Prostate gland (tissue), 2 donors: ENCODE data around the gene CBR3. TPM values are rescaled to one million over a fixed set of nuclear protein-coding genes. Genes with fewer than 3 reads are reported as not detected.

Experiments
- DNase-seq: peaks from one replicate; pipeline ENCODE4 v3.0.0-alpha.2; 2019; ENCODE audit warnings: low spot score
- H3K27ac ChIP-seq, 2 donors: fragments of 200-600 bp; sonication (generic); 2 replicates each; pipeline ENCODE4 v1.5.1; 2017 to 2019
- H3K27me3 ChIP-seq: fragments of 200-600 bp; sonication (generic); replicated peaks from 2 replicates; pipeline ENCODE4 v1.5.1; 2019; ENCODE audit not compliant: insufficient read depth
- H3K36me3 ChIP-seq, 2 donors: fragments of 200-600 bp; sonication (generic); 1 replicate in 1 of 2; 2 replicates in 1 of 2; pipeline versions ENCODE4 v1.5.1 to v1.8.1; 2017 to 2019
- H3K4me1 ChIP-seq: fragments of 200-600 bp; sonication (generic); replicated peaks from 2 replicates; pipeline ENCODE4 v1.5.1; 2019
- H3K4me3 ChIP-seq, 2 donors: fragments of 200-600 bp; sonication (generic); 2 replicates each; pipeline ENCODE4 v1.5.1; 2017 to 2019
- H3K9me3 ChIP-seq: fragments of 200-600 bp; sonication (generic); 2 replicates; pipeline ENCODE4 v1.5.1; 2017
- POLR2A ChIP-seq: fragments of 450-650 bp; IDR thresholded peaks from one replicate; pipeline ENCODE4 v1.6.1; 2016; ENCODE audit warnings: antibody characterized with exemption, mild to moderate bottlenecking
- POLR2AphosphoS5 ChIP-seq: sonication (generic); formaldehyde crosslinking; IDR thresholded peaks from one replicate; pipeline ENCODE4 v1.6.1; 2017; ENCODE audit warnings: antibody characterized with exemption
- WGBS: methylation state at CpG from one replicate; pipeline ENCODE4 v1.1.5; 2018; 5-methylcytosine and 5-hydroxymethylcytosine counted together
- intact Hi-C: fragments of 100-400 bp; cut with DNase I; formaldehyde crosslinking; loops from one replicate; pipeline ENCODE4 v1.14.2; 2022
- total RNA-seq, 2 donors: library from RNA; depleted of rRNA; stranded (reverse); fragments of >200 nt; gene quantifications; one replicate each; pipeline ENCODE4 v1.1.0, GENCODE V29; 2016
- TF ChIP-seq, protein P1 (sequence below), 4 experiments: fragments of 200-600 bp in 2 of 4; fragments of 450-650 bp in 2 of 4; sonication (generic) in 2 of 4; IDR thresholded peaks; 1 replicate in 3 of 4; 2 replicates in 1 of 4; pipeline ENCODE4 v1.5.1; 2016 to 2019; ENCODE audit warnings: antibody characterized with exemption in 4 of 4, mild to moderate bottlenecking in 2 of 4, moderate library complexity in 2 of 4

CBR3 gene
- total RNA-seq, 2 donors from 2014 or later, result 18.5 to 41.2 TPM

DNA sequence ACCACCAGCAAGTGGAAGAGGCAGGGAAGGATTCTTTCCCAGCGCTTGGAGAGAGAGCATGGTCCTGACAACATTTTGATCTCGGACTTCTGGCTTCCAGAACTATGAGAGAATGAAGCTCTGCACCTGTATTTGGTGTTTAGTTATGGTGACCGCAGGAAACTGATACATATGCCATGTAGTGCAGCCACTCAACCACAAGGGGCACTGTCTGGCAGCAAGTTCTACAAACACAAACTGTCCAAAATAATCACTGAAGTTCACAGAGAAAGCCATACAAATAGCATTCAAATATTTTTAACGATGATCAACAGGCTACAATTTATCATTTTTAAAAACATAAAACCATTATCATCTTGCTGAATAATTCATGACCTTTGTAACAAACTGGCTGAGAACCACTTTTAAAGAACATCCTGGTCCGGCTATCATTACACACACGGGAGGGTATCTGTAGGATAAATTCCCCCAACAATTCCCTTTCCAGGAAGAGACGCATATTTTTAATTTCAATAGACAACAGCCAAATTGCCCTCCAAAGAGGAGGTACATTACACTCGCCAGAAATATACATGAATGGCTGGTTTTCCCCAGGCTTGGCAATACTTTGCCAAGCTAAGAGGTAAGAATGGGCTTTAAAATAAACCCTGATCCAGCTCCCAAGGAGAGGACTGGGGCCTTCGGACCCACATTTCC is 9.2 kb upstream of the CBR3 start:
- 17% methylated on average over 9 of the region's 9 CpGs for WGBS
- peaks cover 16% of the 10 kb centered on the region for H3K4me1 ChIP-seq
- peak; percentile 54 for DNase-seq

DNA sequence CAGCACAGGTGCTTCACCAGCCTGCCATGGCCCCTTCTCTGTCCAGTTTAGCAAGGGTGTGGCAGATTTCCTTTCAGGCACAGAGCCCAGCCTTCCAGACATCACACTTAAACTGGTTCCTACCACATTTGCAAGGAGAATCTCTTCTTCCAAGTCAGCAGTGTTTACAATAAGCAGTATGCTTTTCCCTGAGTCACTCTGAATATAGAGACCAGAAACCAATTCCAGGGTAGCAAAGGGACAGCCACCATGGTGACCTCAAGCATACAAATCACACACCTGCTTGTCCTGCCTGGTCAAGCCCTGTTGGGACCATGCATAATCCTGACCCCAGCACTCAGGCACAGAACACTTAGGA is 8.7 kb upstream of the CBR3 start:
- peak; percentile 79 for DNase-seq
- TF ChIP-seq POLR2A (no peak), POLR2AphosphoS5 (peak; percentile 92)
- intact Hi-C loops, result no loop called here

More for the DNA sequence above, 9.2 kb upstream of the CBR3 start:
- H3K4me3 ChIP-seq, result no peak overlapping the region
- TF ChIP-seq, protein P1, sequence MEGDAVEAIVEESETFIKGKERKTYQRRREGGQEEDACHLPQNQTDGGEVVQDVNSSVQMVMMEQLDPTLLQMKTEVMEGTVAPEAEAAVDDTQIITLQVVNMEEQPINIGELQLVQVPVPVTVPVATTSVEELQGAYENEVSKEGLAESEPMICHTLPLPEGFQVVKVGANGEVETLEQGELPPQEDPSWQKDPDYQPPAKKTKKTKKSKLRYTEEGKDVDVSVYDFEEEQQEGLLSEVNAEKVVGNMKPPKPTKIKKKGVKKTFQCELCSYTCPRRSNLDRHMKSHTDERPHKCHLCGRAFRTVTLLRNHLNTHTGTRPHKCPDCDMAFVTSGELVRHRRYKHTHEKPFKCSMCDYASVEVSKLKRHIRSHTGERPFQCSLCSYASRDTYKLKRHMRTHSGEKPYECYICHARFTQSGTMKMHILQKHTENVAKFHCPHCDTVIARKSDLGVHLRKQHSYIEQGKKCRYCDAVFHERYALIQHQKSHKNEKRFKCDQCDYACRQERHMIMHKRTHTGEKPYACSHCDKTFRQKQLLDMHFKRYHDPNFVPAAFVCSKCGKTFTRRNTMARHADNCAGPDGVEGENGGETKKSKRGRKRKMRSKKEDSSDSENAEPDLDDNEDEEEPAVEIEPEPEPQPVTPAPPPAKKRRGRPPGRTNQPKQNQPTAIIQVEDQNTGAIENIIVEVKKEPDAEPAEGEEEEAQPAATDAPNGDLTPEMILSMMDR (IDR thresholded peaks at IDR 0.05), result peak; percentile 80 to 88 (median 83)
- TF ChIP-seq POLR2AphosphoS5, result no peak
- intact Hi-C loops, result no loop called here
- H3K36me3 ChIP-seq, result no peaks in the 10 kb centered on the region
- peak overlapping the region; percentile 77 to 84 for H3K27ac ChIP-seq
- H3K9me3 ChIP-seq, result no peaks in the 10 kb centered on the region
- no peaks in the 10 kb centered on the region for H3K27me3 ChIP-seq

DNA sequence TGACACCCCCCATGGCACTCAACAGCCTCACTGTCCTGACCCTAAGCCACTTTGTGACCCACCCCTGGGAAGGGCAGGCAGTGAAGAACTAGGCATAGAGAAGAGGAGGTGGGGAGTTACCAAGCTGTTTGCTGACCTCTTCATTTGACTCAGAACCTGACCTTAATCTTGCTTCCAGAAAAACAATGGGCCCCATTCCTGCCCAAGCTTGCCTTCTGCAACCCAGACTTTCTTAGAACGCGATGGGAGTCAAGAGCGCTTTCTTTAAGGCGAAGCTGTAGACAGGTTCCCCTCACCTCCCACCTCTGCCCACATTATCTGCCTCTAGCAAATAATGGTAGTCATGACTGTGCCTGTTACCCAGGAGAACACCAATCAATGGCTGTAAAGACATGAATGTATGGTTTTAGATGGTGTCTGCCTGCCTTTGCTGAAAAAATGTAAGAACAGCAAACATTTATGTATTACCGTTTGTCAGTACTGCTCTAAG is 8.2 kb upstream of the CBR3 start:
- no peak overlapping the region for H3K4me3 ChIP-seq
- peaks cover 16% of the 10 kb centered on the region for H3K4me1 ChIP-seq
- H3K36me3 ChIP-seq, result no peaks in the 10 kb centered on the region
- no peak for DNase-seq
- peak overlapping the region; percentile 77 to 84 for H3K27ac ChIP-seq
- 59% methylated on average over 5 of the region's 5 CpGs for WGBS
- no peaks in the 10 kb centered on the region for H3K27me3 ChIP-seq
- intact Hi-C loops, result no loop called here
- no peak for TF ChIP-seq POLR2A
- TF ChIP-seq, protein P1 (IDR thresholded peaks at IDR 0.05), result no peak
- no peak for TF ChIP-seq POLR2AphosphoS5
- H3K9me3 ChIP-seq, result no peaks in the 10 kb centered on the region

More for the DNA sequence above, 8.7 kb upstream of the CBR3 start:
- Histone ChIP-seq H3K4me1 (peaks cover 16% of the 10 kb centered on the region), H3K27me3 (no peaks in the 10 kb centered on the region), H3K9me3 (no peaks in the 10 kb centered on the region), H3K27ac (peak overlapping the region; percentile 77 to 84), H3K36me3 (no peaks in the 10 kb centered on the region), H3K4me3 (no peak overlapping the region)

DNA sequence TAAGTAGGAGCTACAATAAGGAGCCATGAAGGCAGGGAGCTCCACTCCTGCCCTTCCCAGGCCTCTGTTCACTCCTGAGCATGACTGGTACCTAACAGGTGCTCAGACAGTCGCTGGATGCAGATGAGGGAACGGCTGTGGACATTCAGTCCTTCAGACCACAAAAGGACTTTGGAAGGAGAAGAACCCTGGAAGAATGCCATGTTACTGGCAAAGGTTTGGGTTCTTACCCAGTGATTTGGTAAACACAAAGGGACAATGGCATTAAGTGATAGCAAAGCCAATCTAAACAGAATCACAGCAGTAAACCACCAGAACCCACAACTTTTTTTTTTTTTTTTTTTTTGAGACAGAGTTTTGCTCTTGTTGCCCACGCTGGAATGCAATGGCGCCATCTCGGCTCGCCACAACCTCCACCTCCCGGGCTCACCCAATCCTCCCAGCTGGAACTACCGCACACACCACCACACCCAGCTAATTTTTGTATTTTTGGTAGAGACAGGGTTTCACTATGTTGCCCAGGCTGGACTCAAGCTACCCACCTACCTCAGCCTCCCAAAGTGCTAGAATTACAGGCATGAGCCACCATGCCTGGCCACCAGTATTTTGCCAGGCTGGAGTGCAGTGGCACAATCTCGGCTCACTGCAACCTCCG is 7.5 kb upstream of the CBR3 start:
- Histone ChIP-seq H3K27me3 (no peaks in the 10 kb centered on the region), H3K4me1 (peaks cover 16% of the 10 kb centered on the region), H3K4me3 (no peak overlapping the region), H3K27ac (peak overlapping the region; percentile 77 to 84), H3K9me3 (no peaks in the 10 kb centered on the region), H3K36me3 (no peaks in the 10 kb centered on the region)
- 48% methylated on average over 10 of the region's 10 CpGs for WGBS
- DNase-seq, result peak; percentile 90
- no peak for TF ChIP-seq POLR2A
- TF ChIP-seq POLR2AphosphoS5, result peak; percentile 86
- intact Hi-C loops, result no loop called here

DNA sequence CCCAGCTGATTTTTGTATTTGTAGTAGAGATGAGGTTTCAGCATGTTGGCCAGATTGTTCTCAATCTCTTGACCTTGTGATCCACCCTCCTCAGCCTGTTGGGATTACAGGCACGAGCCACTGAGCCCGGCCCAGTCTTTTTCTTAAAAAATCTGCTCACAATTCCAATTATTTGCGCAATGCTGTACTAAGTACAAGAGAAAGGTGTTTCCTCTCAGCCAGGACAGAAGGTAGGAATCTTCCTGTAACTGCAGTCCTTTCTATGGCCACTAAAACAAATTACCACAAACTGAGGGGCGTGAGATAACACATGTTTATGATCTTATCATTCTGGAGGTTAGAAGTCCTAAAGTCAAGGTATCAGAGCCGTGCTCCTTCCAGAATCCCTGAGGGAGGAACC is 6.9 kb upstream of the CBR3 start:
- H3K27me3 ChIP-seq, result no peaks in the 10 kb centered on the region
- H3K27ac ChIP-seq, result peak overlapping the region; percentile 77 to 84
- peaks cover 16% of the 10 kb centered on the region for H3K4me1 ChIP-seq
- TF ChIP-seq POLR2A, result no peak
- no peak for TF ChIP-seq POLR2AphosphoS5
- TF ChIP-seq, protein P1 (IDR thresholded peaks at IDR 0.05), result peak in 1 of 4 experiments; percentile 21
- H3K36me3 ChIP-seq, result no peaks in the 10 kb centered on the region
- no peak for DNase-seq
- 80% methylated on average over 5 of the region's 5 CpGs for WGBS
- no peak overlapping the region for H3K4me3 ChIP-seq
- intact Hi-C loops, result no loop called here
- no peaks in the 10 kb centered on the region for H3K9me3 ChIP-seq
